ENCODE measurements around the gene ATP11A. TPM values are rescaled to one million over a fixed set of nuclear protein-coding genes. Genes with fewer than 3 reads are reported as not detected.

Gene ATP11A
- total and polyA plus RNA-seq, 2 experiments from 2014 or later = 4.9 to 5.0 TPM

- H2AFZ ChIP-seq = no peak overlapping the region
- H3K9me3 ChIP-seq (ENCODE audit: low read depth) = no peaks in the 10 kb centered on the region
- WGBS, 2 experiments (ENCODE audit: low coverage in 1 of 2, low lambda C conversion rate in 2 of 2, missing lambda C conversion rate in 2 of 2) = 95% methylated on average over 13 of the region's 13 CpGs
- H3K79me2 ChIP-seq (ENCODE audit: insufficient read depth) = no peaks in the 10 kb centered on the region
- no peak for TF ChIP-seq EZH2phosphoT487 (IDR thresholded peaks at IDR 0.05; ENCODE audit: insufficient read depth, low read depth)
- no peak for TF ChIP-seq EZH2 (IDR thresholded peaks at IDR 0.05; ENCODE audit: insufficient read depth, poor library complexity, severe bottlenecking)
- H3K9me2 ChIP-seq (ENCODE audit: insufficient read depth) = no peaks in the 10 kb centered on the region
- DNase-seq = no peak
- H3K27me3 ChIP-seq (replicated peaks; ENCODE audit: insufficient read depth) = no peaks in the 10 kb centered on the region
- H3K36me3 ChIP-seq (ENCODE audit: low read depth) = no peaks in the 10 kb centered on the region; the same call in 1 of the 2 replicates
- H4K20me1 ChIP-seq (ENCODE audit: insufficient read depth) = no peaks in the 10 kb centered on the region; the same call in 1 of the 2 replicates
- H3K4me3 ChIP-seq = no peak overlapping the region
- no peak overlapping the region for H3K9ac ChIP-seq
- H3K27ac ChIP-seq = no peak overlapping the region
- in situ Hi-C loops (cut with MboI) = no loop called here
- peaks cover 14% of the 10 kb centered on the region for H3K4me1 ChIP-seq (ENCODE audit: insufficient read depth)
- H3K4me2 ChIP-seq (ENCODE audit: unreplicated experiment) = no peak overlapping the region
- H3F3A ChIP-seq (ENCODE audit: insufficient read depth) = no peaks in the 10 kb centered on the region
Observed at GRCh38 chr13:112819111-112819510, 129.3 kb downstream of the ATP11A start.

- in situ Hi-C loops (cut with MboI) = no loop called here
- TF ChIP-seq EZH2phosphoT487 (IDR thresholded peaks at IDR 0.05; ENCODE audit: insufficient read depth, low read depth) = no peak
- no peak for TF ChIP-seq EZH2 (IDR thresholded peaks at IDR 0.05; ENCODE audit: insufficient read depth, poor library complexity, severe bottlenecking)
- WGBS, 2 experiments (ENCODE audit: low coverage in 1 of 2, low lambda C conversion rate in 2 of 2, missing lambda C conversion rate in 2 of 2) = 91 to 93% methylated on average over 28 to 29 of the region's 29 CpGs
Observed at GRCh38 chr13:112819816-112820215, 130.0 kb downstream of the ATP11A start.

GRCh38 chr13:112820318-112820717 is 130.5 kb downstream of the ATP11A start:
- Histone ChIP-seq H3K4me1 (ENCODE audit: insufficient read depth) (peaks cover 11% of the 10 kb centered on the region), H3F3A (ENCODE audit: insufficient read depth) (no peaks in the 10 kb centered on the region), H2AFZ (no peak overlapping the region), H3K27me3 (replicated peaks; ENCODE audit: insufficient read depth) (no peaks in the 10 kb centered on the region), H3K4me2 (ENCODE audit: unreplicated experiment) (no peak overlapping the region), H4K20me1 (ENCODE audit: insufficient read depth) (no peaks in the 10 kb centered on the region; the same call in 1 of the 2 replicates), H3K79me2 (ENCODE audit: insufficient read depth) (no peaks in the 10 kb centered on the region), H3K36me3 (ENCODE audit: low read depth) (no peaks in the 10 kb centered on the region; the same call in 1 of the 2 replicates), H3K4me3 (no peak overlapping the region), H3K9me2 (ENCODE audit: insufficient read depth) (no peaks in the 10 kb centered on the region), H3K27ac (no peak overlapping the region), H3K9me3 (ENCODE audit: low read depth) (no peaks in the 10 kb centered on the region), H3K9ac (no peak overlapping the region)
- no peak for DNase-seq
- 89 to 93% methylated on average over 9 to 11 of the region's 11 CpGs for WGBS, 2 experiments (ENCODE audit: low coverage in 1 of 2, low lambda C conversion rate in 2 of 2, missing lambda C conversion rate in 2 of 2)
- TF ChIP-seq EZH2phosphoT487 (IDR thresholded peaks at IDR 0.05; ENCODE audit: insufficient read depth, low read depth) (no peak), EZH2 (IDR thresholded peaks at IDR 0.05; ENCODE audit: insufficient read depth, poor library complexity, severe bottlenecking) (no peak)
- in situ Hi-C loops (cut with MboI) = no loop called here

More at GRCh38 chr13:112819816-112820215, 130.0 kb downstream of the ATP11A start:
- H3K9ac ChIP-seq = no peak overlapping the region
- H3K4me2 ChIP-seq (ENCODE audit: unreplicated experiment) = no peak overlapping the region
- no peaks in the 10 kb centered on the region; the same call in 1 of the 2 replicates for H3K36me3 ChIP-seq (ENCODE audit: low read depth)
- no peaks in the 10 kb centered on the region for H3F3A ChIP-seq (ENCODE audit: insufficient read depth)
- peaks cover 14% of the 10 kb centered on the region for H3K4me1 ChIP-seq (ENCODE audit: insufficient read depth)
- H3K9me3 ChIP-seq (ENCODE audit: low read depth) = no peaks in the 10 kb centered on the region
- H3K27me3 ChIP-seq (replicated peaks; ENCODE audit: insufficient read depth) = no peaks in the 10 kb centered on the region
- no peaks in the 10 kb centered on the region for H3K9me2 ChIP-seq (ENCODE audit: insufficient read depth)
- no peaks in the 10 kb centered on the region for H3K79me2 ChIP-seq (ENCODE audit: insufficient read depth)
- DNase-seq = no peak
- H4K20me1 ChIP-seq (ENCODE audit: insufficient read depth) = no peaks in the 10 kb centered on the region; the same call in 1 of the 2 replicates
- no peak overlapping the region for H3K4me3 ChIP-seq
- no peak overlapping the region for H2AFZ ChIP-seq
- H3K27ac ChIP-seq = no peak overlapping the region

GRCh38 chr13:112821340-112822055 is 131.7 kb downstream of the ATP11A start:
- no peak overlapping the region for H2AFZ ChIP-seq
- no peaks in the 10 kb centered on the region; the same call in 1 of the 2 replicates for H3K36me3 ChIP-seq (ENCODE audit: low read depth)
- H3K79me2 ChIP-seq (ENCODE audit: insufficient read depth) = no peaks in the 10 kb centered on the region
- no peak overlapping the region for H3K4me2 ChIP-seq (ENCODE audit: unreplicated experiment)
- H3K9me2 ChIP-seq (ENCODE audit: insufficient read depth) = no peaks in the 10 kb centered on the region
- no peaks in the 10 kb centered on the region for H3F3A ChIP-seq (ENCODE audit: insufficient read depth)
- no peaks in the 10 kb centered on the region for H3K9me3 ChIP-seq (ENCODE audit: low read depth)
- no peaks in the 10 kb centered on the region; the same call in 1 of the 2 replicates for H4K20me1 ChIP-seq (ENCODE audit: insufficient read depth)
- in situ Hi-C loops (cut with MboI) = no loop called here
- peaks cover 9% of the 10 kb centered on the region for H3K4me1 ChIP-seq (ENCODE audit: insufficient read depth)
- WGBS, 2 experiments (ENCODE audit: low coverage in 1 of 2, low lambda C conversion rate in 2 of 2, missing lambda C conversion rate in 2 of 2) = 52 to 56% methylated on average over 19 of the region's 19 CpGs
- H3K27ac ChIP-seq = no peak overlapping the region
- H3K27me3 ChIP-seq (replicated peaks; ENCODE audit: insufficient read depth) = no peaks in the 10 kb centered on the region
- no peak for TF ChIP-seq EZH2 (IDR thresholded peaks at IDR 0.05; ENCODE audit: insufficient read depth, poor library complexity, severe bottlenecking)
- H3K9ac ChIP-seq = no peak overlapping the region
- peak; percentile 54 for DNase-seq
- H3K4me3 ChIP-seq = no peak overlapping the region
